GM15510 (cell line): ENCODE measurements around the gene SYNDIG1.

Experiments used
- POLR2A ChIP-seq: IDR thresholded peaks from 3 replicates; pipeline ENCODE4 v1.6.1; 2011; ENCODE audit warnings: borderline replicate concordance; ENCODE audit not compliant: insufficient read length; ENCODE audit errors: extremely low read depth

SYNDIG1 gene

GRCh38 chr20:24568842-24569241 lies 99.4 kb downstream of the SYNDIG1 start:
- TF ChIP-seq POLR2A, result no peak

- TF ChIP-seq POLR2A, result no peak
Measured at GRCh38 chr20:24571159-24571558, 101.7 kb downstream of the SYNDIG1 start.

- TF ChIP-seq POLR2A, result no peak
Measured at GRCh38 chr20:24572140-24572539, 102.7 kb downstream of the SYNDIG1 start.

- TF ChIP-seq POLR2A, result no peak
Measured at GRCh38 chr20:24572862-24573261, 103.4 kb downstream of the SYNDIG1 start.

GRCh38 chr20:24573557-24573956 lies 104.1 kb downstream of the SYNDIG1 start:
- TF ChIP-seq POLR2A, result no peak

- TF ChIP-seq POLR2A, result no peak
Measured at GRCh38 chr20:24574307-24574706, 104.9 kb downstream of the SYNDIG1 start.

- TF ChIP-seq POLR2A, result no peak
Measured at GRCh38 chr20:24574797-24575196, 105.4 kb downstream of the SYNDIG1 start.

GRCh38 chr20:24575811-24576210 lies 106.4 kb downstream of the SYNDIG1 start:
- TF ChIP-seq POLR2A, result no peak

GRCh38 chr20:24576447-24576846 lies 107.0 kb downstream of the SYNDIG1 start:
- no peak for TF ChIP-seq POLR2A

- no peak for TF ChIP-seq POLR2A
Measured at GRCh38 chr20:24577271-24577909, 108.0 kb downstream of the SYNDIG1 start.

GRCh38 chr20:24578567-24579415 lies 109.4 kb downstream of the SYNDIG1 start:
- no peak for TF ChIP-seq POLR2A

GRCh38 chr20:24579475-24579874 lies 110.0 kb downstream of the SYNDIG1 start:
- no peak for TF ChIP-seq POLR2A

GRCh38 chr20:24580006-24580405 lies 110.6 kb downstream of the SYNDIG1 start:
- TF ChIP-seq POLR2A, result no peak

- TF ChIP-seq POLR2A, result no peak
Measured at GRCh38 chr20:24580855-24581254, 111.4 kb downstream of the SYNDIG1 start.

- TF ChIP-seq POLR2A, result no peak
Measured at GRCh38 chr20:24581443-24582170, 112.2 kb downstream of the SYNDIG1 start.
